Measurements from ENCODE around the gene ZSCAN21.

DNA sequence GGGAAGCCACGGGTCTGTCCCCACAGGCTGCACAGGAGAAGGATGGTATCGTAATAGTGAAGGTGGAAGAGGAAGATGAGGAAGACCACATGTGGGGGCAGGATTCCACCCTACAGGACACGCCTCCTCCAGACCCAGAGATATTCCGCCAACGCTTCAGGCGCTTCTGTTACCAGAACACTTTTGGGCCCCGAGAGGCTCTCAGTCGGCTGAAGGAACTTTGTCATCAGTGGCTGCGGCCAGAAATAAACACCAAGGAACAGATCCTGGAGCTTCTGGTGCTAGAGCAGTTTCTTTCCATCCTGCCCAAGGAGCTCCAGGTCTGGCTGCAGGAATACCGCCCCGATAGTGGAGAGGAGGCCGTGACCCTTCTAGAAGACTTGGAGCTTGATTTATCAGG is 26.0 kb upstream of the ZSCAN21 start:
- TF ChIP-seq EZH2phosphoT487 (IDR thresholded peaks at IDR 0.05; ENCODE audit: insufficient read depth, low read depth) (no peak), EZH2 (IDR thresholded peaks at IDR 0.05; ENCODE audit: insufficient read depth, poor library complexity, severe bottlenecking) (no peak)

Measured in GM23248 (cell line).